ENCODE results near the gene ULBP2. TPM values are rescaled to one million over a fixed set of nuclear protein-coding genes. Genes with fewer than 3 reads are reported as not detected.

ULBP2 gene
- total RNA-seq, 1 donor: 2.5 TPM

DNA sequence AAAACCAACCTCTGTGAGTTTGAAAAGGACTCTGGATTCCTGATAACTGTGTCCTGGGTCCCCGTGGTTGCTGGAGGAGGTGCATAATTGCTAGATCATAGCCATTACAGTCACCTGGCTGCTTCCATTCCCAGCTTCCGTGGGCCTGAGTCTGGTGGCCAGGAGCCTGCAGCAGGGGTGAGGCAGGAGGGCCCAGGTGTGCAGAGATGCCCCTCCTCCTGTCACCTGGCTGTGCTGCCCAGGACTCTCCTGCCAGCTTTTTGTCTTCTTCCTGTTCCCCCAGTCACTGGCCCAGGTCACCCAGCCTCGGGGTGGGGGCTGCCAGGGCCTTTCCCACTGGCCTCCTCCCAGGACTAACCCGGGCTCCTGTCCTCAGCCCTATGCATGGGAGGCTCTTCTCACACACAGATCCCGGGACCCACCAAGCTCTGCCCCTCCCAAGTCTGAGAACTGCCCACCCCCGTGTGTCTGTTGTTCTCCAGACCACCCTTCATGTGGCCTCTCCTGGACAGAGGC, 53.5 kb downstream of the ULBP2 start:
- no peak overlapping the region for H3K4me2 ChIP-seq (ENCODE audit: insufficient read depth, low read length)
- no peak for TF ChIP-seq CTCF (IDR thresholded peaks at IDR 0.05; ENCODE audit: extremely low read depth, low read depth, low read length)
- H4K20me1 ChIP-seq (ENCODE audit: insufficient read depth, low read length): no peaks in the 10 kb centered on the region
- no peak for DNase-seq (ENCODE audit: insufficient read length, low spot score, missing footprints)
- no peak overlapping the region for H2AFZ ChIP-seq (ENCODE audit: low read length)
- H3K36me3 ChIP-seq (ENCODE audit: insufficient read depth, low read length): no peaks in the 10 kb centered on the region
- no peaks in the 10 kb centered on the region for H3K79me2 ChIP-seq (ENCODE audit: insufficient read depth, low read length)
- H3K9me3 ChIP-seq (ENCODE audit: low read depth, low read length): no peaks in the 10 kb centered on the region
- no peaks in the 10 kb centered on the region for H3K4me1 ChIP-seq (ENCODE audit: insufficient read depth, low read length)
- no peak overlapping the region for H3K4me3 ChIP-seq (ENCODE audit: insufficient read depth, low read length)
- no peak overlapping the region for H3K27ac ChIP-seq (ENCODE audit: low read depth, low read length)
- H3K27me3 ChIP-seq (ENCODE audit: insufficient read depth, low read length): peaks cover 76% of the 10 kb centered on the region

DNA sequence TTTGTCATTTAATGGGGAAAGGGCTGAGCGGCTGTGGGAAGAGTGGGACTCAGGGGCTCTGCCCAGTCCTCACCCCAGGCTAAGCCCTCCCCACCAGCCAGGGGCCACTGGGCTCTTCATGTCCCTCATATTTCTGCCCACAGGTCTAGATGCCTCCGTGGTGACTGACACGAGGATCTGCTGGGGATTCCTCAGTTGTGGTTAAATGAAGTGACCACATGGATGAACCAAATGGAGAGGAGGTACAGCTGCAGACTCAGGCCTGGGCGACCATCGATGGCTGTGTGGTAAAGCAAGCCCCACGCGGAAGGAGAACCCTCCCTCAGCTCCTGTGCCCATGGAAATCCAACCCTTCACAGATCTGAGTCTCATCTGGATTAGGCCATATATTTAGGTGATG, 54.2 kb downstream of the ULBP2 start:
- Histone ChIP-seq H2AFZ (ENCODE audit: low read length) (no peak overlapping the region), H3K36me3 (ENCODE audit: insufficient read depth, low read length) (no peaks in the 10 kb centered on the region), H3K9me3 (ENCODE audit: low read depth, low read length) (no peaks in the 10 kb centered on the region), H3K4me1 (ENCODE audit: insufficient read depth, low read length) (no peaks in the 10 kb centered on the region), H4K20me1 (ENCODE audit: insufficient read depth, low read length) (no peaks in the 10 kb centered on the region), H3K27ac (ENCODE audit: low read depth, low read length) (no peak overlapping the region), H3K4me3 (ENCODE audit: insufficient read depth, low read length) (no peak overlapping the region), H3K4me2 (ENCODE audit: insufficient read depth, low read length) (no peak overlapping the region), H3K79me2 (ENCODE audit: insufficient read depth, low read length) (no peaks in the 10 kb centered on the region), H3K27me3 (ENCODE audit: insufficient read depth, low read length) (peaks cover 70% of the 10 kb centered on the region)
- DNase-seq (ENCODE audit: insufficient read length, low spot score, missing footprints): no peak
- no peak for TF ChIP-seq CTCF (IDR thresholded peaks at IDR 0.05; ENCODE audit: extremely low read depth, low read depth, low read length)

Other genes with a start within 250 kb of the ULBP2 start
- gene LATS1, start 223.9 kb upstream of the ULBP2 start, total RNA-seq: 25.0 and 29.2 TPM in 2 replicates
- gene NUP43, start 195.5 kb upstream of the ULBP2 start, total RNA-seq: 17.7 and 25.0 TPM in 2 replicates
- 91.6 and 104 TPM in 2 replicates for gene PCMT1, start 192.3 kb upstream of the ULBP2 start, total RNA-seq
- gene LRP11, start 77.7 kb upstream of the ULBP2 start, total RNA-seq: 39.4 and 54.2 TPM in 2 replicates
- 0.36 and 0.88 TPM in 2 replicates for gene RAET1E, start 43.9 kb upstream of the ULBP2 start, total RNA-seq
- 1.5 and 1.8 TPM in 2 replicates for gene RAET1G, start 18.9 kb upstream of the ULBP2 start, total RNA-seq
- 0.72 and 0.88 TPM in 2 replicates for gene ULBP1, start 21.9 kb downstream of the ULBP2 start, total RNA-seq
- not detected in 2 replicates for gene RAET1L, start 83.5 kb downstream of the ULBP2 start, total RNA-seq
- gene ULBP3, start 127.1 kb downstream of the ULBP2 start, total RNA-seq: 11.2 and 12.7 TPM in 2 replicates
- gene PPP1R14C, start 201.0 kb downstream of the ULBP2 start, total RNA-seq: 3.6 and 3.8 TPM in 2 replicates